ENCODE results near the gene FARP1.

The FARP1 gene

GRCh38 chr13:98142380-98143156, at the start of gene FARP1:
Gene FARP1 (plus strand): TSS chr13:98143094. CDS start chr13:98213243, 70,149 bp downstream.
- no peak for DNase-seq

- DNase-seq: no peak
Measured at GRCh38 chr13:98094678-98095266, 48.1 kb upstream of the FARP1 start.

- no peak for DNase-seq
Measured at GRCh38 chr13:98096059-98096458, 46.8 kb upstream of the FARP1 start.

GRCh38 chr13:98097749-98098148, 45.1 kb upstream of the FARP1 start:
- no peak for DNase-seq

GRCh38 chr13:98098516-98098915, 44.4 kb upstream of the FARP1 start:
- no peak for DNase-seq

GRCh38 chr13:98099627-98100026, 43.3 kb upstream of the FARP1 start:
- DNase-seq: no peak

GRCh38 chr13:98100481-98100880, 42.4 kb upstream of the FARP1 start:
- DNase-seq: no peak

GRCh38 chr13:98103531-98103930, 39.4 kb upstream of the FARP1 start:
- DNase-seq: no peak

GRCh38 chr13:98103942-98104880, 38.7 kb upstream of the FARP1 start:
- DNase-seq: no peak

GRCh38 chr13:98105929-98106336, 37.0 kb upstream of the FARP1 start:
- DNase-seq: no peak

GRCh38 chr13:98108341-98108740, 34.6 kb upstream of the FARP1 start:
- DNase-seq: no peak

- DNase-seq: no peak
Measured at GRCh38 chr13:98109226-98109853, 33.6 kb upstream of the FARP1 start.

GRCh38 chr13:98110749-98111148, 32.1 kb upstream of the FARP1 start:
- no peak for DNase-seq

- no peak for DNase-seq
Measured at GRCh38 chr13:98111168-98112098, 31.5 kb upstream of the FARP1 start.

- DNase-seq: no peak
Measured at GRCh38 chr13:98112456-98112855, 30.4 kb upstream of the FARP1 start.

- DNase-seq: no peak
Measured at GRCh38 chr13:98118865-98119264, 24.0 kb upstream of the FARP1 start.

GRCh38 chr13:98123176-98123575, 19.7 kb upstream of the FARP1 start:
- DNase-seq: no peak

- no peak for DNase-seq
Measured at GRCh38 chr13:98129059-98129746, 13.7 kb upstream of the FARP1 start.

- DNase-seq: peak; percentile 58 to 65
Measured at GRCh38 chr13:98133946-98134345, 8.9 kb upstream of the FARP1 start.

GRCh38 chr13:98134901-98135300, 8.0 kb upstream of the FARP1 start:
- DNase-seq: no peak

- no peak for DNase-seq
Measured at GRCh38 chr13:98141091-98141490, 1.8 kb upstream of the FARP1 start.
